Progenitor cell of endocrine pancreas (in vitro differentiated cells): Measurements from ENCODE around the gene OSM. TPM values are rescaled to one million over a fixed set of nuclear protein-coding genes. Genes with fewer than 3 reads are reported as not detected.

Experiments
- DNase-seq: peaks from one replicate; pipeline ENCODE4 v3.0.0; 2021; ENCODE audit warnings: low spot score; ENCODE audit not compliant: unreplicated experiment
- H3K27ac Mint-ChIP-seq: 2 replicates; pipeline ENCODE4 v1.8.0; 2021; ENCODE audit warnings: mild to moderate bottlenecking, moderate library complexity, mixed read lengths
- H3K27me3 Mint-ChIP-seq: 2 replicates; pipeline ENCODE4 v1.8.0; 2021; ENCODE audit warnings: mixed read lengths
- H3K36me3 Mint-ChIP-seq: 2 replicates; pipeline ENCODE4 v1.8.0; 2022; ENCODE audit warnings: mixed read lengths; ENCODE audit not compliant: insufficient read depth
- H3K4me1 Mint-ChIP-seq: 2 replicates; pipeline ENCODE4 v1.8.0; 2021; ENCODE audit warnings: low read depth, mixed read lengths
- H3K4me3 Mint-ChIP-seq: 2 replicates; pipeline ENCODE4 v1.8.0; 2021; ENCODE audit warnings: low read depth, mild to moderate bottlenecking, moderate library complexity, mixed read lengths
- H3K9me3 Mint-ChIP-seq: 2 replicates; pipeline ENCODE4 v1.8.0; 2021; ENCODE audit warnings: low read depth, mixed read lengths
- CTCF ChIP-seq: fragments of 200-600 bp; sonication (generic); IDR thresholded peaks from one replicate; pipeline ENCODE4 v1.5.0; 2021; ENCODE audit warnings: antibody characterized with exemption, mild to moderate bottlenecking; ENCODE audit not compliant: unreplicated experiment
- total RNA-seq: library from RNA; stranded (reverse); gene quantifications from 2 replicates; pipeline ENCODE4 v1.2.1, GENCODE V29; 2021

OSM gene
- total RNA-seq, 1 donor from 2014 or later, result not detected

GRCh38 chr22:30277547-30278344 lies 11.1 kb upstream of the OSM start:
- Mint-ChIP-seq H3K4me3 (no peak overlapping the region), H3K36me3 (no peaks in the 10 kb centered on the region), H3K4me1 (peaks cover 2% of the 10 kb centered on the region), H3K9me3 (no peaks in the 10 kb centered on the region), H3K27ac (peak overlapping the region; percentile 65), H3K27me3 (peaks cover 16% of the 10 kb centered on the region)
- TF ChIP-seq CTCF, result no peak
- DNase-seq, result no peak

GRCh38 chr22:30276039-30276438 lies 9.4 kb upstream of the OSM start:
- no peak for TF ChIP-seq CTCF
- Mint-ChIP-seq H3K27me3 (peaks cover 21% of the 10 kb centered on the region), H3K9me3 (no peaks in the 10 kb centered on the region), H3K4me1 (peaks cover 2% of the 10 kb centered on the region), H3K27ac (no peak overlapping the region), H3K4me3 (no peak overlapping the region), H3K36me3 (no peaks in the 10 kb centered on the region)
- DNase-seq, result no peak

DNA sequence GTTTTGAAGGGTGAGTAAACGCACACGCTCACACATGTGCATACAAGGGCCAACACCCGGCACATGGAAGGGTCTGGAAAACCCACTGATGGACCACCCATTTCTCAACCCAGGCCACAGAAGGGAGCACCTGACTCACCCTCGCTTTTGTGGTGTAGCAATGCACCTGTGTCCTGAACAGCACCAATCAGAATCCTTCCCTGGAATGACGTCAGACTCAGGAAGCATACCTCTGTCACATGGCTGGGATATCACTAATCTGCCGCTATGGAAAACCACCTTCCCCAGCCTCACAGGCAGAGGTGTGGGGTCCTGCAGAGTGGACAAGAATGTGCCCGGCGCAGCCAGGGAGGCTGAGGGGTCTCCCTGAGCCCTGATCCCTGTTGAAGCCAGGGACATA lies 9.0 kb upstream of the OSM start:
- Mint-ChIP-seq H3K36me3 (no peaks in the 10 kb centered on the region), H3K4me1 (peaks cover 2% of the 10 kb centered on the region), H3K9me3 (no peaks in the 10 kb centered on the region), H3K27me3 (peaks cover 21% of the 10 kb centered on the region), H3K4me3 (no peak overlapping the region), H3K27ac (no peak overlapping the region)
- TF ChIP-seq CTCF, result no peak
- DNase-seq, result no peak

GRCh38 chr22:30274437-30274812 lies 7.8 kb upstream of the OSM start:
- Mint-ChIP-seq H3K4me3 (no peak overlapping the region), H3K9me3 (no peaks in the 10 kb centered on the region), H3K27me3 (peaks cover 21% of the 10 kb centered on the region), H3K27ac (no peak overlapping the region), H3K4me1 (peaks cover 2% of the 10 kb centered on the region), H3K36me3 (no peaks in the 10 kb centered on the region)
- no peak for DNase-seq
- no peak for TF ChIP-seq CTCF

DNA sequence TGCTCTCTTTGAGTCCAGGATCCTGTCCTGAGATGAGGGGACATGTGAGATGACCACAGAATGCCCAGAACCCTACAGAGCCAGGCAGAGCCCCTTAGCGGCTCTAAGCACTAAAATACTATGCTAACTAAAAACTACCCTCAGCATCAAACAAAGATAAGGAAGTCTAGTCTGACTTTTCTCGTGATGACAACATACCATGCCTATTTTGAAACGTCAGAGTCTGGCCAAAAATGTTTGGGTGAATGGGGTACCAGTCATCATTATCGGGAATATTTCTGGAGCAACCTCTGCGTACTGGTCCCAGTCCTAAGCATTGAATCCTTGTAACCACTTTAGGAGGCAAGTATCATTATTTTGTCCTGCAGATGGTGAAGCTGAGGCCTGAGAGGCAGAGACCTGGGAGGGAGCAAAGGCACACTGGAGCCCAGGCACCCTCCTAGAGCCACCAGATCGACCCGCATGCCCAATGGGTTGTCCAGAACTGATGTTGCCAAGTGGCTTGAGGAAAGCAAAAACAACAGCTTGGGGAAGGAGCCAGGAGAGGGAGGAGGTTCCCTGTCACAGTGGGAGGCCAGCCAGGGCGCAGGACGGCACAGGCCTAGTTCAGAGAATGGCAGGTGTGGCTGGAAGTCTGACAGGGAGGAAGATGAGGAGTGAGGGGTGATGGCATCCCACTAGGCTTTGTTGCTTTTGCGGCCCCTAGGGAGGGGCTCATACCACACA lies 7.2 kb upstream of the OSM start:
- no peaks in the 10 kb centered on the region for H3K36me3 Mint-ChIP-seq
- no peak for TF ChIP-seq CTCF
- no peak for DNase-seq
- H3K9me3 Mint-ChIP-seq, result no peaks in the 10 kb centered on the region
- H3K4me3 Mint-ChIP-seq, result no peak overlapping the region
- no peak overlapping the region for H3K27ac Mint-ChIP-seq
- peaks cover 2% of the 10 kb centered on the region for H3K4me1 Mint-ChIP-seq
- H3K27me3 Mint-ChIP-seq, result peaks cover 19% of the 10 kb centered on the region
